GM10266 (cell line): ENCODE measurements around the gene PDSS2.

Experiments used
- DNase-seq: peaks from one replicate; pipeline ENCODE4 v3.0.0; 2012; ENCODE audit errors: extremely low spot score
- CTCF ChIP-seq: IDR thresholded peaks from 2 replicates; pipeline ENCODE4 v1.5.1; 2012; ENCODE audit warnings: mild to moderate bottlenecking, low read depth; ENCODE audit not compliant: control insufficient read depth, insufficient read depth; ENCODE audit errors: missing control alignments

PDSS2 gene

GRCh38 chr6:107459283-107460082 is at the start of gene PDSS2:
PDSS2 (minus strand) TSS chr6:107459564; CDS start chr6:107459285, 279 bp downstream.
- DNase-seq, result peak; percentile 91
- peak; percentile 39 for TF ChIP-seq CTCF

- TF ChIP-seq CTCF, result no peak
- DNase-seq, result no peak
These were observed 46.8 kb upstream of the PDSS2 start for GRCh38 chr6:107506145-107506544.

GRCh38 chr6:107504270-107505026 is 45.1 kb upstream of the PDSS2 start:
- DNase-seq, result no peak
- no peak for TF ChIP-seq CTCF

GRCh38 chr6:107496892-107497684 is 37.7 kb upstream of the PDSS2 start:
- no peak for DNase-seq
- no peak for TF ChIP-seq CTCF

GRCh38 chr6:107495971-107496370 is 36.6 kb upstream of the PDSS2 start:
- DNase-seq, result no peak
- no peak for TF ChIP-seq CTCF

GRCh38 chr6:107495196-107495643 is 35.9 kb upstream of the PDSS2 start:
- DNase-seq, result no peak
- TF ChIP-seq CTCF, result no peak
